ENCODE measurements around the gene RBM28. TPM values are rescaled to one million over a fixed set of nuclear protein-coding genes. Genes with fewer than 3 reads are reported as not detected.

RBM28 gene
- polyA plus RNA-seq, 2 of the 4 experiments (the other 2 are of a cell fraction) = 77.3 to 79.5 TPM

GRCh38 chr7:128364166-128364870, 20.6 kb upstream of the RBM28 start:
- CTCF ChIA-PET = interaction anchor here (1.0 to 21.4 kb wide), 4 partner anchors 17 to 61 kb away, joined by 3 to 287 read pairs (median 8); no protein-coding TSS in a partner anchor
- Histone ChIP-seq H3K4me3 (no peak overlapping the region), H3K27ac (no peak overlapping the region), H3K4me1 (no peaks in the 10 kb centered on the region), H3K9me3 (no peaks in the 10 kb centered on the region), H3K4me2 (no peak overlapping the region)
- DNase-seq (ENCODE audit: low read depth in 1 of 2, low spot score in 1 of 2) = no peak
- TF ChIP-seq, protein P1, sequence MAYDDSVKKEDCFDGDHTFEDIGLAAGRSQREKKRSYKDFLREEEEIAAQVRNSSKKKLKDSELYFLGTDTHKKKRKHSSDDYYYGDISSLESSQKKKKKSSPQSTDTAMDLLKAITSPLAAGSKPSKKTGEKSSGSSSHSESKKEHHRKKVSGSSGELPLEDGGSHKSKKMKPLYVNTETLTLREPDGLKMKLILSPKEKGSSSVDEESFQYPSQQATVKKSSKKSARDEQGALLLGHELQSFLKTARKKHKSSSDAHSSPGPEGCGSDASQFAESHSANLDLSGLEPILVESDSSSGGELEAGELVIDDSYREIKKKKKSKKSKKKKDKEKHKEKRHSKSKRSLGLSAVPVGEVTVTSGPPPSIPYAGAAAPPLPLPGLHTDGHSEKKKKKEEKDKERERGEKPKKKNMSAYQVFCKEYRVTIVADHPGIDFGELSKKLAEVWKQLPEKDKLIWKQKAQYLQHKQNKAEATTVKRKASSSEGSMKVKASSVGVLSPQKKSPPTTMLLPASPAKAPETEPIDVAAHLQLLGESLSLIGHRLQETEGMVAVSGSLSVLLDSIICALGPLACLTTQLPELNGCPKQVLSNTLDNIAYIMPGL (CRISPR knock-in tag; IDR thresholded peaks at IDR 0.05; ENCODE audit: borderline replicate concordance) = no peak
- TF ChIP-seq GATA3 (IDR thresholded peaks at IDR 0.05; ENCODE audit: borderline replicate concordance) (no peak), BHLHE40 (IDR thresholded peaks at IDR 0.05; ENCODE audit: low read depth, low read length) (no peak), ZSCAN20 (CRISPR knock-in tag; IDR thresholded peaks at IDR 0.05) (no peak), ATOH8 (CRISPR knock-in tag; IDR thresholded peaks at IDR 0.05; ENCODE audit: low read depth) (no peak), E2F6 (IDR thresholded peaks at IDR 0.05; ENCODE audit: borderline replicate concordance, low read depth) (no peak), JUNB (IDR thresholded peaks at IDR 0.05) (no peak), POLR2AphosphoS2 (conservative IDR thresholded peaks at IDR 0.05; ENCODE audit: low read length) (no peak), NR3C1 (IDR thresholded peaks at IDR 0.05) (no peak), MYC (IDR thresholded peaks at IDR 0.05; ENCODE audit: borderline replicate concordance, low read length) (no peak), HES2 (IDR thresholded peaks at IDR 0.05) (no peak), RARB (CRISPR knock-in tag; IDR thresholded peaks at IDR 0.05) (no peak), MAFK (IDR thresholded peaks at IDR 0.05; ENCODE audit: partially characterized antibody) (no peak), EHF (CRISPR knock-in tag; IDR thresholded peaks at IDR 0.05) (no peak), KDM5A (IDR thresholded peaks at IDR 0.05) (no peak), NPAS2 (CRISPR knock-in tag; IDR thresholded peaks at IDR 0.05; ENCODE audit: borderline replicate concordance) (no peak), SMC3 (IDR thresholded peaks at IDR 0.05) (no peak)
- TF ChIP-seq, protein P2, sequence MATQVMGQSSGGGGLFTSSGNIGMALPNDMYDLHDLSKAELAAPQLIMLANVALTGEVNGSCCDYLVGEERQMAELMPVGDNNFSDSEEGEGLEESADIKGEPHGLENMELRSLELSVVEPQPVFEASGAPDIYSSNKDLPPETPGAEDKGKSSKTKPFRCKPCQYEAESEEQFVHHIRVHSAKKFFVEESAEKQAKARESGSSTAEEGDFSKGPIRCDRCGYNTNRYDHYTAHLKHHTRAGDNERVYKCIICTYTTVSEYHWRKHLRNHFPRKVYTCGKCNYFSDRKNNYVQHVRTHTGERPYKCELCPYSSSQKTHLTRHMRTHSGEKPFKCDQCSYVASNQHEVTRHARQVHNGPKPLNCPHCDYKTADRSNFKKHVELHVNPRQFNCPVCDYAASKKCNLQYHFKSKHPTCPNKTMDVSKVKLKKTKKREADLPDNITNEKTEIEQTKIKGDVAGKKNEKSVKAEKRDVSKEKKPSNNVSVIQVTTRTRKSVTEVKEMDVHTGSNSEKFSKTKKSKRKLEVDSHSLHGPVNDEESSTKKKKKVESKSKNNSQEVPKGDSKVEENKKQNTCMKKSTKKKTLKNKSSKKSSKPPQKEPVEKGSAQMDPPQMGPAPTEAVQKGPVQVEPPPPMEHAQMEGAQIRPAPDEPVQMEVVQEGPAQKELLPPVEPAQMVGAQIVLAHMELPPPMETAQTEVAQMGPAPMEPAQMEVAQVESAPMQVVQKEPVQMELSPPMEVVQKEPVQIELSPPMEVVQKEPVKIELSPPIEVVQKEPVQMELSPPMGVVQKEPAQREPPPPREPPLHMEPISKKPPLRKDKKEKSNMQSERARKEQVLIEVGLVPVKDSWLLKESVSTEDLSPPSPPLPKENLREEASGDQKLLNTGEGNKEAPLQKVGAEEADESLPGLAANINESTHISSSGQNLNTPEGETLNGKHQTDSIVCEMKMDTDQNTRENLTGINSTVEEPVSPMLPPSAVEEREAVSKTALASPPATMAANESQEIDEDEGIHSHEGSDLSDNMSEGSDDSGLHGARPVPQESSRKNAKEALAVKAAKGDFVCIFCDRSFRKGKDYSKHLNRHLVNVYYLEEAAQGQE (IDR thresholded peaks at IDR 0.05) = no peak
- POLR2A ChIA-PET = no interaction called here
- FAIRE-seq = no peak
- no peak for ATAC-seq
- WGBS (ENCODE audit: missing lambda C conversion rate) = 51% methylated on average over 4 of the region's 4 CpGs

DNA sequence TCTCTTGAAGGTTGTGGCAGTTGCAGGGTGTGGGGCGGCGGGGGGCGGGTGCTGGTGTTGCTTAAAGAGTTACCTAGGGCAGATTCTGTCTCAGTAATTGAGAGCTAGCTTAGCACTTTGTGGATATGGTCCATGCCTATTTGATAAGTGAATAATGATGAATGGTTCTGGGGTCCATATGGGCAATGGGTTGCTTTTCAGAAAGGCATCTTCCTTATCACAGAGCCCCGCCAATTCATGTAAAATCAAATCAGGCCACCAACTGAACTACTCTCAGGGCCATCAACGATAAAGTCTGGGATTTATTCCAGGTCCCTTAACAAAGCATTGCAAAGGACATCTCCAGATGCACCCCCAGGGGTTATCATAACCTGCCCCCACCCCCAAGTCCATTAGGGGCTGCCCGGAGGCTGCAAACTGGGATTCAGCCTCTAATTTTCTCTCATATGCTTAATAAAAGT, 19.6 kb upstream of the RBM28 start:
- no peak for ATAC-seq
- Histone ChIP-seq H3K4me3 (no peak overlapping the region), H3K4me1 (no peaks in the 10 kb centered on the region), H3K27ac (no peak overlapping the region), H3K9me3 (no peaks in the 10 kb centered on the region), H3K4me2 (no peak overlapping the region)
- no peak for DNase-seq (ENCODE audit: low read depth in 1 of 2, low spot score in 1 of 2)
- ChIA-PET POLR2A (no interaction called here), CTCF (interaction anchor here (1.7 to 11.1 kb wide), 4 partner anchors 10 to 25 kb away, joined by 4 to 109 read pairs (median 13); no protein-coding TSS in a partner anchor)
- no peak for FAIRE-seq
- 64% methylated on average over 6 of the region's 6 CpGs for WGBS (ENCODE audit: missing lambda C conversion rate)
- TF ChIP-seq RNF2 (IDR thresholded peaks at IDR 0.05; ENCODE audit: borderline replicate concordance, low read depth) = no peak
- no peak for TF ChIP-seq EHF (CRISPR knock-in tag; IDR thresholded peaks at IDR 0.05)
- TF ChIP-seq SMC3 (IDR thresholded peaks at IDR 0.05) = no peak
- TF ChIP-seq BHLHE40 (IDR thresholded peaks at IDR 0.05; ENCODE audit: low read depth, low read length) = no peak
- no peak for TF ChIP-seq POLR2A (IDR thresholded peaks at IDR 0.05; ENCODE audit: low read length)
- TF ChIP-seq, protein P3, sequence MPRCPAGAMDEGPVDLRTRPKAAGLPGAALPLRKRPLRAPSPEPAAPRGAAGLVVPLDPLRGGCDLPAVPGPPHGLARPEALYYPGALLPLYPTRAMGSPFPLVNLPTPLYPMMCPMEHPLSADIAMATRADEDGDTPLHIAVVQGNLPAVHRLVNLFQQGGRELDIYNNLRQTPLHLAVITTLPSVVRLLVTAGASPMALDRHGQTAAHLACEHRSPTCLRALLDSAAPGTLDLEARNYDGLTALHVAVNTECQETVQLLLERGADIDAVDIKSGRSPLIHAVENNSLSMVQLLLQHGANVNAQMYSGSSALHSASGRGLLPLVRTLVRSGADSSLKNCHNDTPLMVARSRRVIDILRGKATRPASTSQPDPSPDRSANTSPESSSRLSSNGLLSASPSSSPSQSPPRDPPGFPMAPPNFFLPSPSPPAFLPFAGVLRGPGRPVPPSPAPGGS (IDR thresholded peaks at IDR 0.05) = no peak
- no peak for TF ChIP-seq FOSL2 (IDR thresholded peaks at IDR 0.05)
- no peak for TF ChIP-seq FOSL2 (CRISPR knock-in tag; IDR thresholded peaks at IDR 0.05)
- TF ChIP-seq GATA3 (IDR thresholded peaks at IDR 0.05; ENCODE audit: borderline replicate concordance) = no peak
- no peak for TF ChIP-seq POLR2AphosphoS2 (conservative IDR thresholded peaks at IDR 0.05; ENCODE audit: low read length)
- TF ChIP-seq CBX8 (IDR thresholded peaks at IDR 0.05) = no peak
- no peak for TF ChIP-seq CHD4 (IDR thresholded peaks at IDR 0.05; ENCODE audit: borderline replicate concordance)
- no peak for TF ChIP-seq EP300 (IDR thresholded peaks at IDR 0.05)
- TF ChIP-seq SREBF2 (IDR thresholded peaks at IDR 0.05) = no peak
- no peak for TF ChIP-seq CBX2 (IDR thresholded peaks at IDR 0.05; ENCODE audit: borderline replicate concordance, low read depth)
- TF ChIP-seq NR3C1 (IDR thresholded peaks at IDR 0.05) = no peak
- no peak for TF ChIP-seq MAFK (IDR thresholded peaks at IDR 0.05; ENCODE audit: partially characterized antibody)
- no peak for TF ChIP-seq E2F6 (IDR thresholded peaks at IDR 0.05; ENCODE audit: borderline replicate concordance, low read depth)

Data from A549 (cell line).